ENCODE data around the gene PYGO2. TPM values are rescaled to one million over a fixed set of nuclear protein-coding genes. Genes with fewer than 3 reads are reported as not detected.
"Not testable (repeated sequence)": the region's sequence is repeated elsewhere in the genome, so short reads cannot be mapped to it uniquely, and the experiment has no call there.

The PYGO2 gene
- total RNA-seq, 2 donors from 2014 or later, result 27.7 to 55.3 TPM

DNA sequence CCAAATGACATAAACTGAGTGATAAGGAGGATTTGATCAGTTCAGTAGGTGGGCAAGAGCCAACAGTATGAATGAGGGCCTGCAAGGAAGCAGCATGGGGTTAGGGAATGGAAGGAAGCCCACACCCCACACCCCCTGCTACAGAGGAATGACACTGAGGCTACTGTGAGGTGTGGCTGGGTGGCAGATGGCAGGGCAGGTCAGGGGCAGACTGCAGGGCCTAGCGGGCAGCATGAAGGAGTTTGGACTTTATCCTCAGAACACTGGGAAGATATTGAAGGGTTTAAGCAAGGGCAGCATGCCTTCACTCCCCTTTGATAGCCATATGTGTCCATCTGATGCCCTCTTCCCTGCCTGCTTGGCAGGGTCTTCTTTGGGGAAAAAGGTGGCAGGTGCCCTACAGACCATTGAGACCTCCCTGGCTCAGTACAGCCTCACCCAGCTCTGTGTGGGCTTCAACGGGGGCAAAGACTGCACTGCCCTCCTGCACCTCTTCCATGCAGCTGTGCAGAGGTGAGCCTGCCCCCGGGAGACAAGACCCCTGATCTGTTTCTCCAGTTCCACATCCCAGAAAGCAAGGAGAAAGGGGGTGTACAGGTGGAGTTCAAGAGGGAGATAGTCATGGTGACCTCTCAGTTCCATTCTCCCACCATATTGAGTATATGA, 27.7 kb upstream of the PYGO2 start:
- DNase-seq (ENCODE audit: low spot score in 2 of 2), result no peak
- Mint-ChIP-seq H3K9me3 (no peaks in the 10 kb centered on the region), H3K27ac (no peak overlapping the region)

DNA sequence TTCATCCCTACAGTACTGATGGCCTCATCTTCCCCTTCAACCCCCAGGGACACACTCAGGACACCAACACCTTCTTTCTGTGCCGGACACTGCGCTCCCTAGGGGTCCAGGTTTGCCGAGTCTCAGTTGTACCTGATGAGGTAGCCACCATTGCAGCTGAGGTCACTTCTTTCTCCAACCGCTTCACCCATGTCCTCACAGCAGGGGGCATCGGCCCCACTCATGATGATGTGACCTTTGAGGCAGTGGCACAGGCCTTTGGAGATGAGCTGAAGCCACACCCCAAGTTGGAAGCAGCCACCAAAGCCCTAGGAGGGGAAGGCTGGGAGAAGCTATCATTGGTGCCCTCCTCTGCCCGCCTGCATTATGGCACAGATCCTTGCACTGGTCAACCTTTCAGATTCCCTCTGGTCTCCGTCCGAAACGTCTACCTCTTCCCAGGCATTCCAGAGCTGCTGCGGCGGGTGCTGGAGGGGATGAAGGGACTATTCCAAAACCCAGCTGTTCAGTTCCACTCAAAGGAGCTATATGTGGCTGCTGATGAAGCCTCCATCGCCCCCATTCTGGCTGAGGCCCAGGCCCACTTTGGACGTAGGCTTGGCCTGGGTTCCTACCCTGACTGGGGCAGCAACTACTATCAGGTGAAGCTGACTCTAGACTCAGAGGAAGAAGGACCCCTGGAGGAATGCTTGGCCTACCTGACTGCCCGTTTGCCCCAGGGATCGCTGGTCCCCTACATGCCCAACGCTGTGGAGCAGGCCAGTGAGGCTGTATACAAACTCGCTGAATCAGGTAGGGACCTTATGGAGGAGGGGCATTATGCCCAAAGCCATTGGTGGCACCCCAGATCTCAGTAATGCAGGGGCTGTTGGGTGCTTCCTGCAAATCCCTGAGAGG, 26.7 kb upstream of the PYGO2 start:
- Mint-ChIP-seq H3K9me3 (no peaks in the 10 kb centered on the region), H3K36me3 (peaks cover 0 to 18% of the 10 kb centered on the region in 2 donors), H3K27ac (no peak overlapping the region)
- ATAC-seq, result no peak
- no peak for DNase-seq (ENCODE audit: low spot score in 2 of 2)

More for the DNA sequence above, 27.7 kb upstream of the PYGO2 start:
- ATAC-seq, result no peak
- peaks cover 0 to 13% of the 10 kb centered on the region in 2 donors for H3K36me3 Mint-ChIP-seq

DNA sequence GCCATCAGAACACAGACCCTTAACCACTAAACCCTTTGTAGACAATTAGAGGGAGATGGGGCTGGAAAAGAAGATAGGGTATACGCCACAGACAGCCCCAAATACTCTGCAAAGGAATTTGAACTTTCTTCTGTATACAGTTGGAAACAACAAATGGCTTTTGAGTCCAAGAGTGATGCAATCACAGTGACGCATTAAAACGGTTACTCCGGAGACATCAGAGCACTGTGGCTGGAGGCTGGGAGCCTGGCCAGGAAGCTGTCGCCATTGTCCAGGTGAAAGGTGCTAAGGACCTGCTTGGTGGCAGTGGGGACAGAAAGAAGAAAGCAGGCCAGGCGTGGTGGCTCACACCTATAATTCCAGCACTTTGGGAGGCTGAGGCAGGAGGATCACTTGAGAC, 25.7 kb upstream of the PYGO2 start:
- Mint-ChIP-seq H3K36me3 (peaks cover 0 to 18% of the 10 kb centered on the region in 2 donors), H3K9me3 (no peaks in the 10 kb centered on the region), H3K27ac (no peak overlapping the region)
- no peak for DNase-seq (ENCODE audit: low spot score in 2 of 2)
- no peak for ATAC-seq

DNA sequence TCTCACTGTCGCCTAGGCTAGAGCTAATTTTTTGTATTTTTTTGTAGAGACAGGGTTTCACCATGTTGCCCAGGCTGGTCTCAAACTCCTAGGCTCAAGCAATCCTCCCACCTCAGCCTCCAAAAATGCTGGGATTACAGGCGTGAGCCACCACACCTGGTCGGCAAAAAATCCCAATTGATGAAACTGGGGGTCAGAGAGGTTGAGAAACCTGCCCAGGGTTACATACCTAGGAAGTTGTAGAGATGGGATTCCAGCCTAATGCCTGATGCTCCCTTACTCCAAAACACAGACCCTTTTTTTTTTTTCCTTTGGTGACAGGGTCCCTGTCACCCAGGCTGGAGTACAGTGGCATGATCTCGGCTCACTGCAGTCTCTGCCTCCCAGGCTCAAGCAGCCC, 25.2 kb upstream of the PYGO2 start:
- Mint-ChIP-seq H3K36me3 (peaks cover 0 to 18% of the 10 kb centered on the region in 2 donors), H3K27ac (peak overlapping the region in 1 of 2 donors; percentile 79)
- DNase-seq (ENCODE audit: low spot score in 2 of 2); H3K9me3 Mint-ChIP-seq; ATAC-seq: not testable (repeated sequence)

DNA sequence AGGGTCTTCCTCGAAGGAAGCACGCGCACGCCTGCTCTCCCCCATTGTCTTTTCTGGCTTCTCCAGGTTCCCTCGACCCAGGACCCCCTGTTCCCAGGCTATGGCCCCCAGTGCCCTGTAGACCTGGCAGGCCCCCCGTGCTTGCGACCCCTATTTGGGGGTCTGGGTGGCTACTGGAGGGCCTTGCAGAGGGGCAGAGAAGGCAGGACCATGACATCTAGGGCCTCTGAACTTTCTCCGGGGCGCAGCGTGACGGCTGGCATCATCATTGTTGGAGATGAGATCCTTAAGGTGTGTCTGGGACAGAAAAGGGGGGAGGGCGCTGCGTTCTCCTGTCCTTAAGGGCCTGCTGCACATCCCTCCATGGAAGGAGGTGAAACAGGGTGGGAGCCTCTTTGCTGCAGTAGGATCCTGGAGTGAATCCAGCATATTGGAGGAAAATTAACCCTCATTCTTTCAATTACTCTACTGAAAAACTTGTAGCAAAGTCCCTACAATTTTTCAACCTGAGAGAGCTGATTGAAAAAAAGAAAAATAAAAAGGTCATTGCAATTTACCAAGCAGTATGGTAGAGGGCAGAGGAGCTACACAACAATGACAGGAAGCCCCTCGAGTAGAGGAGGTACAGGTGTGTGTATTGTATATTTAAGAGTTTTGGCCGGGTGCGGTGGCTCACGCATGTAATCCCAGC, 22.3 kb upstream of the PYGO2 start:
- peaks cover 9 to 20% of the 10 kb centered on the region in 2 donors for H3K36me3 Mint-ChIP-seq
- peak overlapping the region in 1 of 2 donors; percentile 60 for H3K27ac Mint-ChIP-seq
- ATAC-seq, result no peak
- H3K9me3 Mint-ChIP-seq, result no peaks in the 10 kb centered on the region
- no peak for DNase-seq (ENCODE audit: low spot score in 2 of 2)

DNA sequence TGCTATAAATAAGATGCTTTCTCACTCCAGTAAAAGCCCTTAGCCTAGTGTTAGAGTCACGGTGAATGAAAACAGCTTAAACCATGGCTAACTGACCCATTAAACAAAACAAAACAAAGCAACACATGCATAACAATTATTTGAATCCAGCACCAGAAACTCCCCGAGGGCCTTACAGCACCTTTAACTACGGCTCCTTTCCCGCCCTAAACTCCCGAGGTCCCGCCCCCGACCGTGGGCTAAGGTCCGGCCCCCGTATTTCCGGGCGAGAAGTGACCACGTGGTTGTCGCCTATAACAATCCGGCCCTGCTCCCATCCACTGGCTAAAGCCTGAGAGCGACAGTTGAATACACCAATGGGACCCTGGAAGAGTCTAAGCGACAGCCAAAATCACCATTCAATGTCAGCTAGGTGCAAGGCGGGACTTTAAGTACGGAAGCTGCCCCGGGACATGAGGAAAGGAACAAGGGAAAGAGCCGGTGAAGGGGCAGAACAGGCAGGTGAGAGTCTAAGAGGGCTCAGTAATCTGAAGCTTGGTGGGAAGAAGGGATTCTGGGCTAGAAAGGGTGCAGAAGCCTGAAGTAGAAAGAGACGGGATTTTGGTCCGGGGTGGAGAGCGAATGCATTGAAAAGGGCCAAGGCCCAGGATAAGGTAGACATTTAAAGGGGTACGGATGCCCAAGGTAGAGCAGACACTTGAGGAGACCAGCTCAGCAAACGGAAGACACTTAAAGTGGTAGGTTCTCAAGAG, 21.5 kb upstream of the PYGO2 start, which contains the start of gene FLAD1:
FLAD1 (plus strand) TSS at position 448 of the 752 bp plus-strand sequence. CDS start 351 bp downstream, outside the sequence.
- Mint-ChIP-seq H3K36me3 (peaks cover 9 to 12% of the 10 kb centered on the region in 2 donors), H3K27ac (peak within 1 kb of the TSS in 1 of 2 donors; percentile 60), H3K9me3 (no peaks in the 10 kb centered on the region)
- DNase-seq (ENCODE audit: low spot score in 2 of 2) (peak; percentile 93 to 97), ATAC-seq (peak; percentile 99 to 100)

DNA sequence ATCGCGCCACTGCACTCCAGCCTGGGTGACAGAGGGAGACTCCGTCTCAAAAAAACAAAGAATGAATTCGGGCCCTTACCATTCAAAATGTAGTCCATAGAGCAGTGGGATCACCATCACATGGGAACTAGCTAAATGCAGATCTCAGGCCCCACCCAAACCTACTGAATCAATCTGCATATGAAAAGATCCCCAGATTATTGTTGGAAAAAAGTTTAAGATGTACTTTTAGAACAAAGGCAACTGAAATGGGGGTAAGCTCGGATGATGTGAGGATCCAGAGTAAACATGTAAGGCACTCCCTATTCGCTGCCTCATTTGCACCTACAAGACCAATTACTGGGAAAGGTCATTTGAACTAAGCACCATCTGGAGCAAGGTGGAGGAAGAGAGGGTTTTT, 20.8 kb upstream of the PYGO2 start:
- no peaks in the 10 kb centered on the region for H3K9me3 Mint-ChIP-seq
- no peak for ATAC-seq
- DNase-seq (ENCODE audit: low spot score in 2 of 2), result no peak
- peaks cover 14 to 16% of the 10 kb centered on the region in 2 donors for H3K36me3 Mint-ChIP-seq
- H3K27ac Mint-ChIP-seq, result peak overlapping the region in 1 of 2 donors; percentile 55

DNA sequence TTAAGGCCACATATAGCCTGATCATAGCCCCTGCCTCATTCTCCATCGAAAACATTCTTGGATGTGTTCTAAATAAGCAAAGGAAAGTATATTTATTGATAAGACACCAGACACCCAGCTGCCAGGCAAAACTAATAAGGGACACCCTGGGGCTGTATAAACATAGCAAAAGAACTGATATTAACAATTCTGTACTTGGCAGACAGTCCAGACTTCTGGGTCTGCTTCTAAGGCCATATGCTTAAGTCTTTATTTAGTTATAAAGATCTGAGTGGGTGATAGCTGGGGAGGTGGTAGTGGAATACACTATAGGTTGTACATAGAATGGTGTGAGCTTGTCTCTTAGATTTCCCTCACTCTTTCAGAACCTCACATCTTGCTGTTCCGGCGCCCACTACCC, 16.8 kb upstream of the PYGO2 start:
- no peaks in the 10 kb centered on the region for H3K9me3 Mint-ChIP-seq
- ATAC-seq (no peak), DNase-seq (ENCODE audit: low spot score in 2 of 2) (no peak)
- H3K27ac Mint-ChIP-seq, result no peak overlapping the region
- peaks cover 10 to 16% of the 10 kb centered on the region in 2 donors for H3K36me3 Mint-ChIP-seq

DNA sequence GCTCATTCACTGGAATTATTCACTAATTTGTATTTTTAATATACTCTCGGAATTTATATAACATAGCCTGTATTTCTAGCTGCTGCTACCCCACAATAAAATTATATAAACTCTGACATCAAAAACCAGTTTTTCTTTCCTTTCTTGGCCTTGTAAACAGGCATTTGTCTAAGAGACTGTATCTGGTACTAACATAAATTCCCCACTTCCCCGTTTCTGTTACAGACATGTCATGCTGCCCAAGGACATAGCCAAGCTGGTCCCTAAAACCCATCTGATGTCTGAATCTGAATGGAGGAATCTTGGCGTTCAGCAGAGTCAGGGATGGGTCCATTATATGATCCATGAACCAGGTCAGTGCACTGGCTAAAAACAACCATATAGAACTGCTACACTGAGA, 16.2 kb upstream of the PYGO2 start:
- H3K27ac Mint-ChIP-seq; ATAC-seq; DNase-seq (ENCODE audit: low spot score in 2 of 2); H3K9me3 Mint-ChIP-seq: not testable (repeated sequence)
- H3K36me3 Mint-ChIP-seq, result peaks cover 10 to 16% of the 10 kb centered on the region in 2 donors

DNA sequence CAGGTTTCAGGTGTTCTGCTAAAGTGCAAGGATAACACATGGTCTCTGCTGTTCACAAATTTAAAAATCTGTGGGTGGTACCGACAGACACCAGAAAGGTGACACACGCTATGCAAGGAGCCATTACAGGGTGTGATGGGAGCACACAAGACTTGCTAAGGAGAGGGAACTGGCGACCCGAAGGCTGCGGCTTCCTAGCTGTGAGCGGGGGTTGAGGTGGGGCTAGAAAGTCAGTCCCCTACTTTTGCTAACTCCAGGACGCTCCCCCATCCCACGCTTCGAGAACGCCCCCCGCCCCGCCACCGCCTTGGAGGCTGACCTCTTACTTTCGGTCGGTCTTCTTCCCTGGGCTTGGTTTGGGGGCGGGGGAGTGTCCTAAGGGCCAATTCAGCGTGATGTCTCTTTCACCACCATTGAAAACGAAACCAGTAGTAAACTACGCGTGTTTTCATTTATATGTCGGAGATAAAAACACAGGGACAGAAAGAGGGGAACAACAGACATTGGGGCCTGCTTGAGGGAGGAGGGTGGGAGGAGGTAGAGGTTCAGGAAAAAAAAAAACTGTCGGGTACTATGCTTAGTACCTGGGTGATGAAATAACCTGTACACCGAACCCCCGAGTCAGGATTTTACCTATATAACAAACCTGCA, 14.0 kb upstream of the PYGO2 start:
- H3K27ac Mint-ChIP-seq, result no peak overlapping the region

DNA sequence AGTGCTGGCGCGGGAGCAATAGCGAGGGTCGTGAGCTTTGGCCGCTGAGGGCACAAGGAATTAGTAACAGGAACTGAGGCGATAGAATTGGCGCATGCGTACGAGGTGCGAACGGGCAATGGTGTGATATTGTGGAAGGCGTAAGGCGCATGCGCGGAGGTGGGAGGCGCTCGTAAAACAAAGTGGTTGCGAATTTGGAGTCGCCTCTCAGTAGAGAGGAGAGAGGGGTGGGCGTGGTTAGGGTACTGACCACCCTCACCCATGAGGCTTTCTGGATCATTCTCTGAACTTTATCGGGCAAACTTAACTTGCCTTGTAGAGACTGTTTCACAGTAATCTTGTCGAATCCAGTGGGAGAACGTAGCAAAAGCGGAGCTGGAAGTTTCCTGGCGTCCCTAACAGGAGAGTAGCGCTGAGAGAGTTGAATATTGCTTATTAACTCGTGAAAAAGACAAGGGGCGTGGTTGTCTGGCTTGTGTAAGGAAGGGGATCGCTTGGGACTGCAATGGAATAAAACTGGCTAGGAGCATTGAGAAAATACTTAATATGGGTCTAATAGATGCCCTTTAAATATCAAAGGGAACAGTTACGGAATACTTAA, 13.3 kb upstream of the PYGO2 start:
- peak; percentile 92 to 96 for DNase-seq (ENCODE audit: low spot score in 2 of 2)
- H3K27ac Mint-ChIP-seq, result no peak overlapping the region
- no peaks in the 10 kb centered on the region for H3K9me3 Mint-ChIP-seq
- H3K36me3 Mint-ChIP-seq, result peaks cover 10 to 26% of the 10 kb centered on the region in 2 donors
- peak; percentile 56 to 58 for ATAC-seq

More for the DNA sequence above, 14.0 kb upstream of the PYGO2 start:
- DNase-seq (ENCODE audit: low spot score in 2 of 2) (peak; percentile 46 to 71), ATAC-seq (peak in 1 of 2 donors; percentile 6)
- H3K36me3 Mint-ChIP-seq, result peaks cover 10 to 26% of the 10 kb centered on the region in 2 donors
- H3K9me3 Mint-ChIP-seq, result no peaks in the 10 kb centered on the region

DNA sequence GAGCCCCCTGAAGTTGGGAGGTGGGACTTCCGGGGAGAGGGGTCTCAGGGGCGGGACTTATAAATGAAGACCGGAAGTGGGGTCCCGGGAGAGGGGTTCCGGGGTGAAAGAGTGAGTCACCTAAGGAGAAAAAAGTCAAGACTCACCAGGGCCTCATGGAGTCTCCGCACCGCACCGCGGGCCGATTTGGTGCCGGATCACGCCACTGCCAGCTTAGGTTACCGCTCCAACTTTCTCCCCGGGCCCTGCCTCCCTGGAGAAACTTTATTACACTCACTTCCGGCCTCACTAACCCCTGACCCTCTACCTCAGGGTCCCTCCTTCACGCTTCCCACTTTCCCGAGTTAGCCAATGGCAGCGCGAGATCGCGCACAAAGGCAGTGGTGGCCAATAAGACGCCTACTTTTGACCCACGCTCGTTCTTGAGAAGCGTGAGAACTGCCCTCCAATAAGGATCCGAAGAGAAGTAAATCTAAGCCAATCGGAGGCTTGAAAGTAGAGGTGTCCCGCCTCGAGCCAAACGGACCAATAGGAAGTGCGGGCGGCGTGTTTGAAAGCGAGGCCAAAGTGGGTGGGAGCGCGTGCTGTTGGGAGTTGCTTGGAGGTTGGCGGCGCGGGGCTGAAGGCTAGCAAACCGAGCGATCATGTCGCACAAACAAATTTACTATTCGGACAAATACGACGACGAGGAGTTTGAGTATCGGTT, 12.7 kb upstream of the PYGO2 start, which contains the start of gene CKS1B:
CKS1B (plus strand) TSS at position 580 of the 706 bp plus-strand sequence; CDS start at position 645, 65 bp downstream.
- no peaks in the 10 kb centered on the region for H3K9me3 Mint-ChIP-seq
- H3K27ac Mint-ChIP-seq, result no peak within 1 kb of the TSS
- DNase-seq (ENCODE audit: low spot score in 2 of 2) (peak; percentile 87 to 97), ATAC-seq (peak; percentile 87 to 88)
- peaks cover 6 to 20% of the 10 kb centered on the region in 2 donors for H3K36me3 Mint-ChIP-seq

DNA sequence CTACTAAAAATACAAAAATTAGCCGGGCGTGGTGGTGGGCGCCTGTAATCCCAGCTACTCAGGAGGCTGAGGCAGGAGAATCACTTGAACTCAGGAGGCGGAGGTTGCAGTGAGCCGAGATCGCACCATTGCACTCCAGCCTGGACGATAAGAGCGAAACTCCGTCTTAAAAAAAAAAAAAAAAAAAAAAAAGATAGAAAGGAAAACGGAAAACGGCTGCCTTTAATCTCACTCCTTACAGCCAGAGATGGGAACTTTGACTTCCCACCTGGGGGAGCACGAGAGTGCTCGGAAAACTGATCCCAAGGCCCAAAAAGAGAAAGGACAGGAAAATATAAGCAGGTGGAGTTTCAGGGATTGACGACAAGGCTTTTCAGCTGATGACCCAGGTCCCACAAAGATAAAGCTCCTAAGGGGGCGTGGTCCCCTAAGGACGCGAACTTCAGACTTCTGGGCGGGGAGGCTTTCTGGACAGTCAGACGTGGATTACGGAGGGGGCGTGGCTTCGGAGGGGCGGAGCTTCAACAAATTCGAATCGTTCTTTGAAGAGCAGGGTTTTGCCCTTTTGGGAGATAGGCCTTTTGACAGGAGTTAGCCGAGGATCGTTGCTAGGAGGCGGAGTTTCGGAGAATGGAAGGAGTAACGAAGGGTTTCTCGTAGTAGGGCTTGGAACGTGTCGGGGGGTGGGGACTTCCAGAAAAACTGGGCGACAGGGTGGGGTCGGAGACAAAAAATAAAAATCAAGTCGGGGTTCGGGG, 11.9 kb upstream of the PYGO2 start:
- peak; percentile 94 to 97 for DNase-seq (ENCODE audit: low spot score in 2 of 2)
- peak; percentile 28 to 36 for ATAC-seq
- Mint-ChIP-seq H3K27ac (no peak overlapping the region), H3K36me3 (peaks cover 5 to 17% of the 10 kb centered on the region in 2 donors), H3K9me3 (no peaks in the 10 kb centered on the region)
